Activated CD8-positive, alpha-beta memory T cell treated with anti-CD3 and anti-CD28 coated beads for 24 hours (primary cell): ENCODE data around the gene SYT5.

Experiments
- DNase-seq: peaks from one replicate; pipeline ENCODE4 v3.0.0-alpha.2; 2020

Gene SYT5

DNA sequence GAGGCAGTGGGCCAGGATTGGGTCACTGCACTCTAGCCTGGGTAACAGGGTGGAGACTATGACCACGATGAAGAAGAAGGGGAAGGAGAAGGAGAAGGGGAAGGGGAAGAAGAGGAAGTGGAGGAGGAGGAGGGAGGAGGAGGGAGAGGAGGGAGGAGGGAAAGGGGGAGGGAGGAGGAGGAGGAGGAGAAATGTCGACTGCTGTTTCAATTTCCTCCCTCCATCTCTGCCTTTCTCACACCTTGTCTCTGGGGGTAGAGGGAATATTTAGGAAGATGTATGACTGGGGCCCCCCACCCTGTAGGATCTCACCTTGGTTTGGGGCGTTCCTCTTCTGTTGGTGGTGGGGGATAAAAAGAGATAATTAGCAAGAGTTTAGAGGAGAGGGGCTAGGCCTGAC, 34.9 kb downstream of the SYT5 start:
- DNase-seq = no peak

DNA sequence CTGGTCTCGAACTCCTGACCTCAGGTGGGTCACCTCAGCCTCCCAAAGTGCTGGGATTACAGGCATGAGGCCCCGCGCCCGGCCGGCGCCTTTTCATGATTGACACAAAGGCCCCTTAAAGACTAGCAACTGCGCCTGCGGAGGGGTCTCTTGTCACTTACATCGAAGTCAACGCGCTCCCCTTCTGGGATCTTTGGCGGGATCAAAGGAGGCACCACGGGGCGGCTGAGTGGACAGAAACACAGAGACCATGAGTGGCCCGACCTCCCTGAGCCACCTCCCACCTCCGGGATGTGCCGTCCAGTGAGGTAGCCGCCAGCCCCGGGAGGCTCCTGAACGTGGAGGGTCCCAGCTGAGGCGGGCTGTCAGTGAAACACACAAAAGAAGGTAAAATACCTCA, 38.4 kb downstream of the SYT5 start:
- DNase-seq = no peak

DNA sequence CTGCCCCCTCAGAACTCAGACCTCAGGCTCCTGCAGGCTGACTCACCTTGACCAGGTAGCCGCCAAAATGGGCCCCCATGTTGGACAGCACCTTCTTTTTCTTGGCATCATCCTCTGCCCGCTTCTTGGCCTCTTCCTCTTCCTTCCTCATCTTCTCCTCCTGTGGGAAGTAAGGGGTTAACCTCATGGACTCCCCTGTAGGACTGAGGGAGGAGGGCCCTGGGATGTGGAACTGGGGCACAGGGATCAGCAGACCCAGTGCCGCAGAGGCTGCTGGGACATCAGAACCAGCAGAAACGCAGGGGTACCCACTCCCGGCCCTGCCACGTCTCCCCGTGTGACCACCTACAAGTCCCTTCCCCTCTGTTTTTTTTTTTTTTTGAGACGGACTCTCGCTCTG, 42.2 kb downstream of the SYT5 start:
- DNase-seq = no peak

DNA sequence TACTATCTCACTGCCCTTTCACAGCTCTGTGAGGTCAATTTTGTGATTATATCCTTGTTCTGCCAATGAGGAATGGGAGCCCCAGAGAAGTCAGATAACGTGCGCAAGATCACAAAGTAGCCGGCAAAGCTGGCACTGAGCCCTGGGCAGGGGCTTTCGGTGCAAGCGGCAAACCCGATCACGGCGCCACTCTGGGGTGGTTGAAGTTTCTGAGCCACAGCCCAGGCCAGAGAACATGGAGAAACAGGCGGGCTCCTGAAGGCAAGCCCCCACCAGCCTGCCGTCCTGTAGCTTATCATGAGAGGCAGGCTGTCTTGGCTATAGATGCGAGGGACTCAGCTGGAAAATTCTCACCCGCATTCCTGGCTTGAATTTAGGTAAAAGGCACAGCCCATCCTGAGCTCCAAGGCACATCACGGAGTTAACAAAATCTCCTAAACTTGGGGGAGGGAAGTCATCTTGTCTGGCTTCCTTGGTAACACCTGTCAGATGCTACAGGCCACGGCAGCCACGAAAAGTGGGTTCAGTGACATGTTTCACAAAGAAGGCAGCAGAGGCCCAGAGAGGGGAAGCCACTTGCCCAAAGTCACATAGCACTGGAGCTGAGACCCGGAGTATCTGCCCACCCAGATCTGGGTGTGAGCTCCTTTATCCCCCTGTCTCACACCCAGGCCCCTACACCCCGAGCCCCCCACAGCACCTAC, 43.5 kb downstream of the SYT5 start:
- DNase-seq = no peak

DNA sequence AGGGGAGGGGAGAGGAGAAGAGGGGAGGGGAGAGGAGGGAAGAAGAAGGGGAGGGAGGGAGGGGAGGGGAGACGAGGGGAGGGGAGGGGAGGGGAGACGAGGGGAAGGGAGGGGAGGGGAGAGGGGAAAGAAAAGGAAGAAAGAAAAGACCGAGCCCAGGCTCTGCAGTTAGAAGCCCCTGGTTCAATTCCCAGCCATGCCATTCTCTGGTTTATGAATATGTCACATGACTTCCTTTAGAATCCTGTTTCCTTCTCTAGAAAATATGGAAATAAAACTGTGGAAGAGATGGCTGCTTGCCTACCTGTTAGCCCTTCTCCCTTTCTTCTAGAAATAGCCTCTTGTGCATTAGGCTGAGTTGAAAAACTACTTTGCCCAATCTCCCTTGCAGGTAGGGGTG, 45.4 kb downstream of the SYT5 start:
- no peak for DNase-seq

DNA sequence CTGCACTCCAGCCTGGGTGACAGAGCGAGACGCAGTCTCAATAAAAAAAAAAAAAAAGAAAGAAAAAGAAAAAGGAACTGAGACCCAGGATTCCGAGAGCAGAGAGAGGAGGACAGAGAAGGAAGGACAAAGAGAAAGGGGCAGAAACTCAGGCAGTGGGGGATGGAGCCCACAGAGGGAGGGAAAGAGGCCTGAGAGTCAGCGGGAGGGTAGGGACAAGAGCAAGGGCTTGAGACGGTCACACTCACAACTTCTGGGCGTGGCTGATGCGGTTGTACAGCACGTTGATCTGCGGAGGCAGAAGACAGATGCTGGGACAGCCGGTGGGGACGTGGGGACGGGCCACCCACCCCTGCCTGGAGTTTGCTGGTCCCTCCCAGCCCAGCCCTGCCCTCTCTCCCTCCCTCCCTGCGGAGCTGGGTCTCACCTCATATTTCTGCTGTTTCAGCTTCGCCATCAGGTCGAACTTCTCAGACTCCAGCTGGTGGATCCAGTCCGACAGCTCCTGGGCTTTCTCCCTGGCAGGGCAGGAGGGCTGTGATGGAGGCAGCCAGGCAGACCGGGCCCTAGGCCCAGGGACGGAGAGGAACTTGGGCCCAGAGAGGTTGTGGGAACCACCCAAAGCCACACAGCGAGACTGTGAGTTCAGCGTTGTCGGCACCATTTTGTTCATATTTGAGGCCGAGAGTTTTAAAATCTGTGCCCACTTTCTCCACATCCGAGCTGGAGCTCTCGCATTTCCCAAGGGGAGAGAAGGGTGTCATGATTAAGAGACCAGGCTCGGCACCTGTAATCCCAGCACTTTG, 46.2 kb downstream of the SYT5 start:
- DNase-seq = no peak

DNA sequence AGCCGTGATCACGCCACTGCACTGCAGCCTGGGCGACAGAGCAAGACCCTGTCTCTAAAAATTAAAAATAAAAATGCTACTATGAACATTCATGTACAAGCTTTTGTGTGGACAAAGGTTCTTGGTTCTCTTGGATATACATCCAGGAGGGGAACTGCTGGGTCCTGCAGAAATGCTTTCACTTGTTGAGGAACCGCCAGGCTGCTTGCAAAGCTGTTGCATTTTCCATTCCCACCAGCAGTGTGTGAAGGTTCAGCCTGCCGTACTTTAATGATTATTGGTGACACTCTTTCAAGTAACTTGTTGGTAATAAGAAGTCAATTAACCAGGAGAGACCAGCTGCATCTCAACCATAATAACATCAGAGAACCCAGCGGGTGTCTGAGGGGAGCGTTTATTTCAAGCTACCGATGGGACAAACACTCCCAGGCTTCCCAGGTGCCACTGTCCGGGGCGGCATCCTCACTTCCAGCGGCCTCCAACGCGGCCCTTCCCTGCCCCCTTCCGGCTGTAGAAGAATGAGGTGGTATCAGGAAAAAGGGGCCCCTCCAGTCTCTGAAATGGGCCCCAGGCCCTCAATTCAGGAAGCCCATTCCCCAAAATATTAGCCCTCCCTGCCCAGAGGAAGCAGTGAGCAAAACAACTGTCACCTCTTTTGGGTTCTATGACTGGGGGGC, 47.5 kb downstream of the SYT5 start:
- no peak for DNase-seq

DNA sequence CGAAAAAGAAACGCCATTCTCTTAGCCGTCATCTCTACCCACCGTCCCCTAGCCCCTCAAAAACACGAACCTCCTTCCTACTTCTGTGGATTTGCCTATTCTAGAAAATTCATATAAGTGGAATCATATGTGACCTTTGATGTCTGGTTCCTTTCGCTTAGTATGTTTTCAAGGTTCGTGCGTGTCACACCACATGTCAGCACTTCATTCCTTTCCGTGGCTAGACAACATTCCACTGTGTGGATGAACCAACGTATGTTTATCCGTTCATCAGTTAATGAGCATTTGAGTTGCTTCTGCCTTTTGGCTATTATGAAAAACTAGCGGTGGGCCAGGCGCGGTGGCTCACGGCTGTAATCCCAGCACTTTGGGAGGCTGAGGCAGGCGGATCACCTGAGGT, 48.7 kb downstream of the SYT5 start:
- DNase-seq = no peak
